Pulmonary artery endothelial cell (primary cell): ENCODE data around the gene TCF25. TPM values are rescaled to one million over a fixed set of nuclear protein-coding genes. Genes with fewer than 3 reads are reported as not detected.
"Not testable (repeated sequence)": the region's sequence is repeated elsewhere in the genome, so short reads cannot be mapped to it uniquely, and the experiment has no call there.

Experiments used
- DNase-seq: peaks from one replicate; pipeline ENCODE4 v3.0.0-alpha.2; 2011; ENCODE audit warnings: low read depth, low spot score
- total RNA-seq: library from RNA; depleted of rRNA; stranded (reverse); fragments of >200 nt; gene quantifications from 2 replicates; pipeline ENCODE4 v1.2.3, GENCODE V29; 2014

TCF25 gene
- total RNA-seq, 1 donor from 2014 or later: 226 TPM

DNA sequence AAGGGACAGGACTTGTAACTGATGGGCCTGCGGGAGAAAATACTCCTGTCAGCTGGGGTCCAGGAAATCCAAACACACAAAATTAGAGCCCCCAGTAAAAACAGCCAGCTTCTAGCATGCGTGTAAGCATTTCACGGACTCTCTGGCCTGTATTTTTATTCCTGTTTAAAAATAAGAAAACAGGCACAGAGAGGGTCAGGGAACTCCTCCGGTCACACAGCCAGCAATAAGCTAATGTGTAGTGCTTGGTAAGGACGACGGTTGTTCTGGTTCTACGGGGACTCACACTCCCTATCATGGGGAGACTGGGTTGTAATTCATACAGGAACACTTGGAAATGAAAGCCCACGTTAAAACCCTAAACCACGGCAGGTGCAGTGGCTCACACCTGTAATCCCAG is 1.5 kb upstream of the TCF25 start:
- DNase-seq: no peak

DNA sequence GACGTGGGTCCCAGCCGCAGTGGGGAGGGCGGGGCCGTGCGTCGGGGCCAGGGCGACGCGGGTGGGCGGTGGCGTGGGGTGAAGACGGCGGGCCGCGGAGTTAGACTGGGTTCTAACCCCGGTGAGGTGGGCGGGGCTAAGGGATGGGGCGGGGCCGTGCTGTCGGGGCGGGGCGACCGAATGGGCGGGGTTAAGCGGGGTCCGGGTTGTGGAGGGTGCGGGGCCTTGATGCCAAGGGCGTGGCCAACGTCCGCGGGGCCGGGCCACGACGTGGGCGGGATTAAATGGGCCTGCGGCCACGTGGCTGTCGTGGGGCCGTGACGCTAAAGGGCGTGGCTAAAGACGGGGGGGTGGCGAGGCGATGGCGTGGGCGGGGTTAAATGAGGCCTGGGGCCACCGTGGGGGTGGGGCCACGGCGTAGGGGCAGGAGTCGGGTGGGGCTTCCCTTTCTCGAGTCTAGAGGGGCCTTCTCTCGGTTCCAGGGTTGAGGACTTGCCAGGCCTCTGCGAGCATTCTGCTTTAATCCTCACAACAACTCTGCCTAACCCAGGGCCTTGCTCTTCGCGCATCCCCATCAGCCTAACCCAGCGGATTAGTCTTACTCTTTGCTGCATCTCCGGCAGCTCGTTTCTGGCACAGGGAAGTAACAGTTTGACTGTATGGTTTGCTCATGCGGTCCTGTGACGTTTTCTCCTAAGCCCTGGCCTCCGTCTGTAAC is 739 bp downstream of the TCF25 start:
- peak; percentile 72 for DNase-seq

- DNase-seq: not testable (repeated sequence)
Observed at GRCh38 chr16:89879123-89879522, 5.7 kb downstream of the TCF25 start.

GRCh38 chr16:89880477-89881367 is 7.3 kb downstream of the TCF25 start:
- DNase-seq: no peak

DNA sequence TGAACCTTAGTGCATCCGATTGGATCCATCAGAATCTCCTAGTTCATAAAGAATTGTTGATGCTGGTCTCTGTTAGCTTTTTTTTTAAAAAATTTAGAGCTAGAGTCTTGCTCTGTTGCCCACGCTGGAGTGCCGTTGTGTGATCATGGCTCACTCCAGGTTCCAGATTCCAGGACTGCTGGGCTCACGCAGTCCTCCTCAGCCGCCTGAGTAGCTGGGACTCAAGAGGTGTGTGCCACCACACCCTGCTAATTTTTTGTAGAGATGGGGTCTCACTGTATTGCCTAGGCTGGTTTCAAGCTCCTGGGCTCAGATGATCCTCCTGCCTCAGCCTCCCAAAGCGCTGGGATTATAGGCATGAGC is 8.0 kb downstream of the TCF25 start:
- no peak for DNase-seq

GRCh38 chr16:89883346-89884040 is 10.1 kb downstream of the TCF25 start:
- no peak for DNase-seq

DNA sequence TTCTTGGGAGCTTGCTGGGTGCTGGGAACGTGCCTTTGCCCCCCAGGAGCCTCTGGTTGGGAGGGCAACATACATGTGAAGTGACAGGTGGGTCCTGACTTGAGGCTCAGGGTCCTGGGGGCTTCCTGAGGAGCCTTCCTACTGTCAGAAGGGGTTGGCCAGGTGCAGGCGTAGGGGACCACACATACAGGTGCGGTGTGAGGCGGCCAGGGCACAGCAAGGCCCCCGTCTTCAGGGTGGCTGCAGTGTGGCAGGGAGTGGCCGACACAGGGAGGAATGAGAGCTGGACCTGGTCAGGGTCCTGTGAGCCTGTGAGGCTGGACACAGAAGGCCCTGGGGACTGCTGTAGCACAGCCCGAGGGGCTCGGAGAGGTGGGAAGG is 10.6 kb downstream of the TCF25 start:
- DNase-seq: no peak

- no peak for DNase-seq
Observed at GRCh38 chr16:89887243-89887642, 13.9 kb downstream of the TCF25 start.

DNA sequence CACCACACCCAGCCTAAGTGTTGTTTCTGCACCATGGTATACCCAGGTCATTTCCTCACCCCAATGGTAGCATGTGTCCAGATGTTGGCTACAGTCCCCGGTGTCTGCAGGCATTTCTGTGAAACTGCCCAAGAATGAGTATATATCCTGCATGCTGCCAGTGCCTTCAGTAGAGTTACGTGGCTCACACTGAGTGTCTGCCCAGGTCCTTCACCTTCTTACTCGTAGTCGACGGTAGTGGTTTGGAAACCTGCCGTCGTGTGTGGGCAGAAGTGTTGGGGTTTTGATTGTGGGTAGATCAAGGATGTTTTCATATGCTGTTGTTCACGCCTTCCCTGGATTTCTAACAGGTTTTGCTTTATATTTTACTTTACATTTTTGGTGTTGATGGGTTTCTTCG is 16.8 kb downstream of the TCF25 start:
- DNase-seq: no peak

GRCh38 chr16:89890886-89891657 is 17.7 kb downstream of the TCF25 start:
- no peak for DNase-seq

- DNase-seq: no peak
Observed at GRCh38 chr16:89892055-89892630, 18.8 kb downstream of the TCF25 start.

DNA sequence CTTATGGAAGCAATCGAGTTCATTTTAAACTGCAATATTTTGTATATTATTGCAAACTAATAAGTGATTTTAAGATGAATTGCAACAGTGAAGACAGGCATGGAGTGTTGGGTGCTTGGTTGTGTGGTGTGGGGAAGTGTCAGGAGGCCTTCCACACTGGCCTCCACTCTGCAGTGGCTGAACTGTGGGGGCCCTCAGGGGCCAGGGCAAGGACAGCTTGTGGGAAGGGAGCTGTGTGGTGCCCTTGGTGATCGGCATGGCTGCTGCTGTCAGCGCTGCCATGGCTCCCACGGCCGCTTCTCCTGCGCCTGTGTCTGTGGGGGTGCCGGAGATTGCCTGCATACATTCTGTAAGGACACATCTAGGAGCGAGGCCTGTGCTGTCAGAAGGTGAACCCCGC is 19.2 kb downstream of the TCF25 start:
- DNase-seq: no peak

DNA sequence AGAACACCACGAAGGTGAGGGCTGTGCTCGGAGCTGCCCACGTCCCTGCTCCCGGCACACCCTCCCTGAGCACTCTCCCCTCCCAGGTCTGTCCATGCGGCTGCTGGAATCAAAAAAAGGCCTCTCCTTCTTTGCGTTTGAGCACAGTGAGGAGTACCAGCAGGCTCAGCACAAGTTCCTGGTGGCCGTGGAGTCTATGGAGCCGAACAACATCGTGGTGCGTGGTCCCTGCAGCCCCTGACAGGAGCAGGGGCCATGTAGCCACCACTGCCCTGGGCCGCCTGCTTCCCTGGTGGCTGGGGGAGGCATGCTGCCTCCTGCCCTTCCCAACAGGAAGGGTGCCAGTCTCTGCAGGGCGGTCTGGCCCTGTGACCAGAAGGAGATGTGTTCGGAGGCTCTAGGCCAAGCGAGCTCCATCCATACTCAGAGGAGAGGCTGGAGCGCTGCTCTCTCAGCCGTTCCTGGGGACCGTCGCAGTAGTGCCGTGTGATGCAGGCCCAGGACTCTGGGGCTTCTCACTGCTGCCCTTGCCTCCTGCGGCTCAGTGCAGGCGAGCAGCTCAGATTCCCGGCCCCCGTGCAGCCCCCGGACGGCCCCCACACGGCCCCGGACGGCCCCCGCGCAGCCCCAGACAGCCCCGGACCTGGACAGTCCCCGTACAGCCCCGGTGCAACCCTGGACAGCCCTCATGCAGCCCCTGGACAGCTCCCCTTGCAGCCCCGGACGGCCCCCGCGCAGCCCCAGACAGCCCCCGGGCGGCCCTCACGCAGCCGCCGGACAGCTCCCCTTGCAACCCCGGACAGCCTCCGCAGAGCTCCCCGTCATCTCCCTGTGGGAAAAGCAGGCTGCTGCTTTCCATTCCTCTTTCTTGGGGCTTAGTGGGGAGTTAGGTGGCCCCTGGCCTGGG is 20.5 kb downstream of the TCF25 start:
- no peak for DNase-seq

DNA sequence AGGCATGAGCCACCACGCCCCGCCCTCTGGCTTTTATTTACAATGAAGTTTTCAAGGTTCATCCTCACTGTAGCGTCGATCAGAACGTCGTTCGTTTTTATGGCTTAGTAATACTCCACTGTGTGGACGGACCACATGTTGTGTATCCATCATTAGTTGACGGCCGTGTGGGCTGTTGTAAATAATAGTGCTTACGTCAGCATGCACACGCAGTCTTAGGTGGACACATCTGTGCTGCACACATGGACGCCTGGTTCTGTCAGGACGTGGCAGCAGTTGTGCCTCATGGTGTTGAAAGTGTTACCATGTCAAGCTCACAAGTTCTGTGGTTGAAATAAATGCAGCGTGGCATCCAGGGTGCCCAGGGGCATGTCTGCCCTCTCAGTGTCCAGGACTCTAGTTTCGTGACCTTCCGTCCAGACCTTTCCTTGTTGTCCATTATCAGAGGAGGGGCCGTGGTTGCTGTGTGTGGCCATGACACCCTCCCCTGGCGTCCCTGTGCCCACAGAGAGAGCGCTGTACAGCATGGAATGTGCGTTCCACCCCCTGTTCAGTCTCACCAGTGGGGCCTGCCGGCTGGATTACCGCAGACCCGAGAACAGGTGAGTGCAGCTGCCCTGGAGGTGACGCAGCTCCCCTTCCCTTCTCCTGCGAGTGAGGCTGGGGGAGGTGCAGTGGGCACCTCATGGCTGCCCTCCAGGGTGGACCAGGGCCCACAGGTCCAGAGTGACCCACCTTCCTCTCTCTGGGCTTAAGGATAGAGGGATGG is 22.3 kb downstream of the TCF25 start:
- DNase-seq: no peak

DNA sequence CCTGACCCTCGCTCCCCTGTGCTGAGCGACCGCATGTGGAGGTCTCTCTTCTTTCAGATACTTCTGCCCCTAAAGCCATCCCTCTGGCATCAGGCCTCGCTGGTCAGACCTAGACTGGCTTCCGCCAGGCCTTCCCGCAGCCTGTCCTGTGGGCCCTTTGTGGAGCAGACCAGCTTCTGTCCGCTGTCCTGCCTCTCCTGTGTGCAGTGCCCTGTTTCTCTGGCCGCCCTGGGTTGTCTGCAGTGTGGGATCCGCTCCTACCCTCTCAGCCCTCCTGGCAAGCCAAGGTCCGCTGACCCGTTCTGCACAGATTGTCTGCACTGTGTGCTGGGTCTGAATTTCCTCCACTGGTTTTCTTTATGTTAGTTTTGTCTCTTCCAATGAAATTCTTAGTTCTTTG is 23.8 kb downstream of the TCF25 start:
- no peak for DNase-seq

- DNase-seq: no peak
Observed at GRCh38 chr16:89898201-89898967, 25.0 kb downstream of the TCF25 start.

GRCh38 chr16:89899879-89900481 is 26.6 kb downstream of the TCF25 start:
- no peak for DNase-seq

- DNase-seq: no peak
Observed at GRCh38 chr16:89900885-89901284, 27.5 kb downstream of the TCF25 start.
